Activated naive CD4-positive, alpha-beta T cell treated with anti-CD3 and anti-CD28 coated beads, Interleukin-2, amount 50 U/mL, for 24 hours (primary cell): ENCODE measurements around the gene FATE1.

Experiments
- H3K27ac Mint-ChIP-seq: one replicate; pipeline ENCODE4 v1.8.0; 2021; ENCODE audit warnings: mild to moderate bottlenecking, mixed read lengths
- H3K27me3 Mint-ChIP-seq: one replicate; pipeline ENCODE4 v1.8.0; 2021; ENCODE audit warnings: mixed read lengths
- H3K36me3 Mint-ChIP-seq: one replicate; pipeline ENCODE4 v1.8.0; 2021; ENCODE audit warnings: mixed read lengths
- H3K4me1 Mint-ChIP-seq: one replicate; pipeline ENCODE4 v1.8.0; 2021; ENCODE audit warnings: mixed read lengths
- H3K4me3 Mint-ChIP-seq: one replicate; pipeline ENCODE4 v1.8.0; 2021; ENCODE audit warnings: mild to moderate bottlenecking, mixed read lengths
- H3K9me3 Mint-ChIP-seq: one replicate; pipeline ENCODE4 v1.8.0; 2021; ENCODE audit warnings: mixed read lengths

The FATE1 gene

DNA sequence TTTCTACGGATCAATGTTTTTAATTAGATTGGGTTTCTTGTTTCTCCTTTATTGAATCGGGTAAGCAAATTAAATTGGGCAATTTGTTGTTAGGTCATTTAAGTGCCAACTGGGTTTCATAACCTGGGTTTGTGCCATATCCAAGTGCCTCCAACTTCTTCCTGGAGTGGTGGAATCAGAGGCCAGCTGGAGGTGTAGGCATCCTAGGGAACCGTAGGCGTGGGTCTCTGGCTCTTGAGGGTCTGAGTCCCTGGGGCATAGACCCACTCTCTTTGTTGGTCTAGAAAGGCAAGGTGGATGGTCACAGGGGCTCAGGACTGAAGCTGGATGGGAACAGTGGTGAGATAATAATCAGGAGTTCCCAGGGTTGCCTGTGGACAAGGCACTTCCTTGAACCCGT lies 37.0 kb downstream of the FATE1 start:
- H3K27me3 Mint-ChIP-seq = peaks cover 4% of the 10 kb centered on the region
- no peak overlapping the region for H3K4me3 Mint-ChIP-seq
- H3K36me3 Mint-ChIP-seq = no peaks in the 10 kb centered on the region
- no peaks in the 10 kb centered on the region for H3K4me1 Mint-ChIP-seq
- H3K9me3 Mint-ChIP-seq = no peaks in the 10 kb centered on the region
- no peak overlapping the region for H3K27ac Mint-ChIP-seq

GRCh38 chrX:151753313-151754046 lies 37.6 kb downstream of the FATE1 start:
- Mint-ChIP-seq H3K27ac (no peak overlapping the region), H3K27me3 (peaks cover 4% of the 10 kb centered on the region), H3K36me3 (no peaks in the 10 kb centered on the region), H3K9me3 (no peaks in the 10 kb centered on the region), H3K4me1 (no peaks in the 10 kb centered on the region), H3K4me3 (no peak overlapping the region)

DNA sequence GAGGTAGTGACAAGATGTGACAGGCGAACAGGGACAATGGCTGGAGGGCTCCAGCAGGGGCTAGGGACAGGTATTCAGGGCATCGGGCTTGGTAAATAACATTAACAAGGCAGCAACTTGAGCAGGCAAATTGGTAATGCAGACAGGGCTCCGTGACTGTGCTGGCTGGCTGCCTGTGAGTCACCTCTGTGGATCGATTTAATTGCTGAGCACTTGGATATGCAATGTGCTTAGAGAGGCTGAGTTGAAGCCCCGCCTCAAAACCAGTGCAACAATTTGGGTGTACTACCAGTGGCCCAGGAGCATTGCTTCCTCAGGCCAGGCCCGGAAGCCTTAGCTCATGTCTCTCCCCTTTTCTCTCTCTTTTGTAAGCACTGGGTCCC lies 38.2 kb downstream of the FATE1 start:
- H3K9me3 Mint-ChIP-seq = no peaks in the 10 kb centered on the region
- no peaks in the 10 kb centered on the region for H3K4me1 Mint-ChIP-seq
- H3K36me3 Mint-ChIP-seq = no peaks in the 10 kb centered on the region
- H3K27ac Mint-ChIP-seq = no peak overlapping the region
- H3K4me3 Mint-ChIP-seq = no peak overlapping the region
- peaks cover 4% of the 10 kb centered on the region for H3K27me3 Mint-ChIP-seq

GRCh38 chrX:151754641-151755215 lies 38.9 kb downstream of the FATE1 start:
- Mint-ChIP-seq H3K4me3 (no peak overlapping the region), H3K4me1 (no peaks in the 10 kb centered on the region), H3K9me3 (no peaks in the 10 kb centered on the region), H3K27me3 (peaks cover 4% of the 10 kb centered on the region), H3K27ac (no peak overlapping the region), H3K36me3 (no peaks in the 10 kb centered on the region)

DNA sequence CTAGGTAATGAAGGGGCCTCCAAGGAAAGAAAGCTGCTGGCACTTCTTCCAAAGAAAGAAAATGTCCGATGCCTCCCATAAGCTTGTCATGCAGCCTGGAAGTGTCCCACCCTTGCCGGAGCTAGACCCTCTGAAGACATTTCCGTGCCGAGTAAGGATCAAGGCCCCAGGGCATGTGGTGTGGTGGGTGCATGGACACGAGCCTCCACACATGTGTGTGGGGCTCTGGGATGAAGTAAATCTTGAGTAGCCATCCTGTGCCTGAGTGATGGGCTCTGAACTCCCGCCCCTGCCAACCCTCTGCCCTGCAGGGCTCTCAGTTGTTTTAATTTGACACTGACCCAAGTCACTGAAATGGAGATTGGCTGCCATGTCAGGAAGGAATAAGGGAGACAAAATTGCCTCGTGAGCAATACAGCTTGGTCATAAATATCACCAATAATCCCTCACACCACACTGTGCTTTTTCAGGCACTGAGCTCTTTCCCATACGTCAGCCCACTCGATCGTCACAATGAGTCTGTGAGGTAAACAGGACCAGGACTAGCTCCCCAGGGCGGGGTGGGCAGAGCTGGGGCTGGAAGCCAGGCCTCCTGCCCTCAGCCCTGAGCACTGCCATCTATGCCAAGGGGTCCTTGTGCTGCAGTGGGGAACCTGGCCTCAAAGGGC lies 43.3 kb downstream of the FATE1 start:
- H3K9me3 Mint-ChIP-seq = no peaks in the 10 kb centered on the region
- no peak overlapping the region for H3K27ac Mint-ChIP-seq
- H3K36me3 Mint-ChIP-seq = no peaks in the 10 kb centered on the region
- H3K27me3 Mint-ChIP-seq = no peaks in the 10 kb centered on the region
- no peak overlapping the region for H3K4me3 Mint-ChIP-seq
- H3K4me1 Mint-ChIP-seq = no peaks in the 10 kb centered on the region

DNA sequence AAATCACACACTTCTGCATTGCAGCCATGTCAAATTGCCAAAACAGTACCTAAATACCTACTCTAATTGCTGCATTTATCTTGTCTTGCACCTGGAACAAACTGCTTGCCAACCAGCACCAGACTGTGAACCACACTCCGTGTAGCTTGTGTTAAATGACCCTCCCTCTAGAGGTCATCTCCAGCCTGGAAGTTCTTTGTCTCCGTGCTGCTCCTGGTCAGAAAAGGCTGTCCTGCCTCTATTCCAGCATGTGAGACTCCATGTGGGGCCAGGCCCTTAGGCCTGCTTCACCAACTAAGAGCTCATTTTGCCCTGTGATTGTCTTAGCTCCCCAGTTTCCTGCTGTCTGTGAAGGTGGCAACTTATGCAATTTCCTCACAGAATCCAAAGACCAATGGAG lies 47.0 kb downstream of the FATE1 start:
- H3K4me1 Mint-ChIP-seq = no peaks in the 10 kb centered on the region
- H3K27me3 Mint-ChIP-seq = peaks cover 4% of the 10 kb centered on the region
- no peak overlapping the region for H3K27ac Mint-ChIP-seq

DNA sequence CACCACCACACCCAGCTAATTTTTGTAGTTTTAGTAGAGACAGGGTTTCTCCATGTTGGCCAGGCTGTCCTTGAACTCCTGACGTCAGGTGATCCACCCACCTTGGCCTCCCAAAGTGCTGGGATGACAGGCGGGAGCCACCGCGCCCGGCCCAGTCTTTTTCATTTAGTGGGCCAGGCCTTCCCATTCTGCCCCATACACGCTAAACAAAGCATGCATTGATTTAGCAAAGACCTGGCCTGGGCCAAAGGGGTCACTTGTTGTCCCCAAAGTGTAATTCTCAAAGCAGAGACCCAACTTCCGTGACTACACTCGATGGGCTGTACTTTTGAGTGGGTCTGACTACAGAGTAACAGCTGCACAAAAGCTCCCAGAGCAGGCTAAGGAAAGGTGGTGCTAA lies 47.9 kb downstream of the FATE1 start:
- Mint-ChIP-seq H3K4me3 (no peak overlapping the region), H3K9me3 (no peaks in the 10 kb centered on the region), H3K27me3 (peaks cover 4% of the 10 kb centered on the region), H3K4me1 (no peaks in the 10 kb centered on the region), H3K36me3 (no peaks in the 10 kb centered on the region), H3K27ac (no peak overlapping the region)

More for the DNA sequence above, 47.0 kb downstream of the FATE1 start:
- H3K9me3 Mint-ChIP-seq = no peaks in the 10 kb centered on the region
- H3K36me3 Mint-ChIP-seq = no peaks in the 10 kb centered on the region
- no peak overlapping the region for H3K4me3 Mint-ChIP-seq

GRCh38 chrX:151765026-151765425 lies 49.2 kb downstream of the FATE1 start:
- Mint-ChIP-seq H3K4me1 (no peaks in the 10 kb centered on the region), H3K36me3 (no peaks in the 10 kb centered on the region), H3K9me3 (no peaks in the 10 kb centered on the region), H3K4me3 (no peak overlapping the region), H3K27ac (no peak overlapping the region), H3K27me3 (peaks cover 4% of the 10 kb centered on the region)

GRCh38 chrX:151771726-151772125 lies 55.9 kb downstream of the FATE1 start:
- Mint-ChIP-seq H3K9me3 (no peaks in the 10 kb centered on the region), H3K27me3 (no peaks in the 10 kb centered on the region), H3K36me3 (no peaks in the 10 kb centered on the region), H3K4me1 (no peaks in the 10 kb centered on the region), H3K27ac (no peak overlapping the region), H3K4me3 (no peak overlapping the region)
